Choroid plexus epithelial cell (primary cell): Measurements from ENCODE around the gene TSPEAR.
A peak's percentile ranks its signal among the peaks of the same experiment; 100 is the strongest.

Experiments used
- DNase-seq: peaks from one replicate; pipeline ENCODE4 v3.0.0-alpha.2; 2010; ENCODE audit warnings: low read depth
- H3K4me3 ChIP-seq: 2 replicates; pipeline ENCODE4 v1.5.1; 2011; ENCODE audit warnings: low read depth, mild to moderate bottlenecking, control low read depth, low read length, moderate library complexity
- TF ChIP-seq, protein P1 (sequence below): conservative IDR thresholded peaks from 2 replicates; pipeline ENCODE4 v1.5.1; 2011; ENCODE audit warnings: low read depth, mild to moderate bottlenecking, control low read depth, inconsistent platforms, low read length, moderate library complexity

Gene TSPEAR

DNA sequence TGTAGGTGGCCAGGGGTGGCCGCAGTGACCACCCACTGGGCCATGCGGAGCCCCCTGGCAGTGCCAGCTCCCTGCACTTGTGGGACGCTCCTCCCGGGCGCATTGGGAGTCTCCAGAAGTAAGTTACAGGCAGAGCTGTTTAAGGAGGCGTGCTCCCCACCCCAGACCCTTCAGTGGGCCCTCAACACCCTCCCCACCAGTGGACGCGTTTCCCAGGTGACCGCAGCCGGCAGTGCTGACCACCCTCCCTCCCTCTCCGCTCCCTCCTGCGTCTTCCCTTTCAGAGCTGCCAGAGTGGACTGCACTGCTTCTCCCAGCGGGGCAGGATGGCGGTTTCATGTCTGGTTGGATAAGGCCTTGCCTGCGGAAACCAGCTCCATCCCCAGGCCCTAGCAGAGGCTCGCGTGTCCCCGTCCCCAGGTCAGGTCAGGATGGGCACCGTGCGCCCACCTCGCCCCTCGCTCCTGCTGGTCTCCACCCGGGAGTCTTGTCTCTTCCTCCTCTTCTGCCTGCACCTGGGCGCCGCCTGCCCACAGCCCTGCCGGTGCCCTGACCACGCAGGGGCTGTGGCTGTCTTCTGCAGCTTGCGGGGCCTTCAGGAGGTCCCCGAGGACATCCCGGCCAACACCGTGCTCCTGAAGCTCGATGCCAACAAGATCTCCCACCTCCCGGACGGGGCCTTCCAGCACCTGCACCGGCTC is 255.0 kb downstream of the TSPEAR start:
- H3K4me3 ChIP-seq, result peak overlapping the region; percentile 55
- TF ChIP-seq, protein P1, sequence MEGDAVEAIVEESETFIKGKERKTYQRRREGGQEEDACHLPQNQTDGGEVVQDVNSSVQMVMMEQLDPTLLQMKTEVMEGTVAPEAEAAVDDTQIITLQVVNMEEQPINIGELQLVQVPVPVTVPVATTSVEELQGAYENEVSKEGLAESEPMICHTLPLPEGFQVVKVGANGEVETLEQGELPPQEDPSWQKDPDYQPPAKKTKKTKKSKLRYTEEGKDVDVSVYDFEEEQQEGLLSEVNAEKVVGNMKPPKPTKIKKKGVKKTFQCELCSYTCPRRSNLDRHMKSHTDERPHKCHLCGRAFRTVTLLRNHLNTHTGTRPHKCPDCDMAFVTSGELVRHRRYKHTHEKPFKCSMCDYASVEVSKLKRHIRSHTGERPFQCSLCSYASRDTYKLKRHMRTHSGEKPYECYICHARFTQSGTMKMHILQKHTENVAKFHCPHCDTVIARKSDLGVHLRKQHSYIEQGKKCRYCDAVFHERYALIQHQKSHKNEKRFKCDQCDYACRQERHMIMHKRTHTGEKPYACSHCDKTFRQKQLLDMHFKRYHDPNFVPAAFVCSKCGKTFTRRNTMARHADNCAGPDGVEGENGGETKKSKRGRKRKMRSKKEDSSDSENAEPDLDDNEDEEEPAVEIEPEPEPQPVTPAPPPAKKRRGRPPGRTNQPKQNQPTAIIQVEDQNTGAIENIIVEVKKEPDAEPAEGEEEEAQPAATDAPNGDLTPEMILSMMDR, result no peak
- DNase-seq, result no peak

DNA sequence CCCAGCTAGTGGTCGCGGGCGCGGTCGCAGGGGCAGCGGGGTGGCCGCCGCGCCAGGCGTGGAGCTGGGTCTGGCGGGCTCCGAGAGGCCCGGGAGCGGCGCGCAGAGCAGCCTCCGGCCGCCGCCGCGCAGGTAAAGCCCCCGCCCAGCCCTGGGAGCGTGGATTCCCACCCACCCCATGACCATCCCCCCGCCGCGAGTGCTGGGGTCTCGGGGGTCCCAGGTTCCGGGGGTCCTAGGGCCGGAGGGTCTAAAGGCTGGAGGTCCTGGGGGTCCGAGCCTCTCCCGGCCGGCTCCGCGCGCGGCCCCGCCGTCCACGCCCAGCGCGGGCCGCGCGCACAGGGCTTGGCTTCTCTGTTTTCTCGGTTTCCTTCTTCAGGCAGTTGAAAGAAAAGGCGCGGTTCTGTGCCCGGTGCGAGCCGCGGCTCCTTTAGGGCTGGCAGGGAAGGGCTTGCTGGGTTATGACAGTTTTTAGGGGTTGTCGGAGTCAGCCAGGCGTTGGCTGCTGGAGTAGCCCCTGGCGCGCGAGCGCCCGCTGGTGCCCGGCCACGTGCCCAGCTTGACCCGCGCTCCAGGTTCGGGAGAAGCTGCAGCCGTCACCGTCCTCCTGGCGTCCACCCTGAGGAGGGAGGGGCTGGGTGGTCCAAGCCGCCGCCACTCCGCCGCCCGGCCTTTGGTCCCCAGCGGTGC is 255.7 kb downstream of the TSPEAR start:
- peak overlapping the region; percentile 55 for H3K4me3 ChIP-seq
- peak; percentile 11 for DNase-seq
- TF ChIP-seq, protein P1, result no peak

DNA sequence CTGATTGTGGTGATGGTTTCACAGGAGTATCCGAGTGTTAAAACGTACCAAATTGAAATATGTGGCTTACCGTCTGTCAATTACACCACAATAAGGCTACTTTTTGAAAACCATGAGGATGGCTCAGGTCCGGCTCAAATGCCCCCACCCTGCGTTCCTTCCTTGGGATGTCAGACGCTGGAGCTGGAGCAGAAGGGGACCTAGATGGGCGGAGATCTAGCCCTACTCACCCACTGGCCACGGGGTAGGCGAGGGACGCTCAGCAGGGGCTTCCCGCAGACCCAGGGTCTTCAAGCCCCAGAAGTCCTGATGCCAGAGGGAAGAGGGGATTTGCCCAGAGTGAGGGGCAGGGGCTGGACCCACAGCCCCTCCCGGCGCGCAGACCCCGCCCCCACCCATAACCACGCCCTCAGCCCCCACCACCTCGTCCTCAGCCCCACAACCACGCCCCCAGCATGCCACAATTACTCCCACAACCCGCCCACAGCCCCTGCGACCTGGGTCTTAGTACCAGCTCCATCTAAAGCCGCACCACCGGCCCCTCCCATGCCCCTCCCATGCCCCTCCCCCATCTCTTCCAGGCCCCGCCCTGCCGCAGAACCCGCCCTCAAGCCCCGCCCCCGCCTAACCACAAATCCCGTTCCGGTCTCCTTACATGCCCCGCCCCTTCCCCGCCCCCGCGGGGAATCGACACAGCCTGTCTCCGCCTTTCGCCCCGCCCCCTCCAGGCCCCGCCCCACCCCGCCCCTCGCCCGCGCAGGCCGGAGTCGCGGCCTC is 256.4 kb downstream of the TSPEAR start, which contains the start of gene LRRC3:
TSS of gene LRRC3 (plus strand) at position 764 of the 777 bp plus-strand sequence. CDS start 1,135 bp downstream, outside the sequence.
- peak; percentile 80 for DNase-seq
- H3K4me3 ChIP-seq, result peak within 1 kb of the TSS; percentile 55
- TF ChIP-seq, protein P1, result no peak

DNA sequence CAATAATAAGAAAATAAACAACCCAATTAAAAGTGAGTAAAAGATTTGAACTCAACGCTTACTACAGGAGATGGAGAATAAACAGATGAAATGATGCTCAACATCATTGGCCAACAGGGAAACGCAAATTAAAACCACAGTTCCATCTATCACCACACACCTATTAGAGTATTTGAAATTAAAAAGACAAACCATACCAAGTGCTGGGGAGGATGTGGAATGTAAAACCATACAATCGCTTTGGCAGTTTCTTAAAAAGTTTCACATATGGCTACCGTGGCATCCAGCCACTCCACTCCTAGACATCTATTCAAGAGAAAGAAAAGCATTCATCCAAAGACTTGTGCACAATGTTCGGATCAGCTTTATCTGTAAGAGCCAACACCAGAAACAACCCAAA is 257.3 kb downstream of the TSPEAR start:
- DNase-seq, result no peak
- H3K4me3 ChIP-seq, result no peak overlapping the region
- TF ChIP-seq, protein P1, result no peak

DNA sequence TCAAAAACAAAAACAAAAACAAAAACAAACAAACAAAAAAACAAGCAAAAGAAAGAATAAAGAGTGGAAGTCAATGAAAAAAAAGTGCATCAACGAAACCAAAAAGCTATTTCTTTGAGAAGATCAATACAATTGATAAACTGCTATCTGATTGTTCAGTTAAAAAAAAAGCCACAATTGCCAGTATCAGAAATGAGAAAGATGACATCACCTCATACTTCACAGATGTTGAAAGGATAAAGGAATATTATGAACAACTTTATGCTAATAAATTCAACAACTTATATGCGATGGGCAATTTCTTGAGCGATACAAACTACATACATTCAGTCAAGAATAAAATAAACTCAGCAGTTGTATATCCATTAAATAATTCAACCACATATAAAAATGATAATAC is 258.3 kb downstream of the TSPEAR start:
- DNase-seq, result no peak
- TF ChIP-seq, protein P1, result no peak
- H3K4me3 ChIP-seq, result no peak overlapping the region

DNA sequence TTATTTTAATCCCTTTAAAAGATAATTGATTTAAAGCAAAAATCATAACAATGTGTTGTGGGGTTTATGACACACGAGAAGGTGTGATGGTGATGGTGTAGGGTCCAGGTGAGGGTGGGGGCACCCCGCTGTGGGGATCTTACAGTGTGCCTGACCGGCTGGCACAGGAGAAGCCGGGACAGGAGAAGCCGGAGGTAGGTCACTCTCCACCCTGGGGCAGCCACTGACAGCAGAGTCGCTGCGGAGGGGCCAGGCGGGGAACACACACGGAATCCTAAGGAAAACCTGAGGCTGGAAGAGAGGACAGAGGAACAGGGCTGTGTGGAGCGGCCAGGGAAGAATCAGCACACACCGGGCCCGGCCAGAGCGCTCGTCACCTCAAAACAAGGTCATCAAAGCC is 260.4 kb downstream of the TSPEAR start:
- DNase-seq, result no peak
- no peak overlapping the region for H3K4me3 ChIP-seq
- TF ChIP-seq, protein P1, result no peak
